GM23248 (cell line): Measurements from ENCODE around the gene PLPP7.

ENCODE experiments used
- EZH2 ChIP-seq: fragments of 200-600 bp; sonication (generic); IDR thresholded peaks from 2 replicates; pipeline ENCODE4 v1.6.1; 2018; ENCODE audit warnings: antibody characterized with exemption, mild to moderate bottlenecking; ENCODE audit not compliant: insufficient read depth, poor library complexity, severe bottlenecking
- EZH2phosphoT487 ChIP-seq: fragments of 200-600 bp; sonication (generic); IDR thresholded peaks from 2 replicates; pipeline ENCODE4 v1.6.1; 2018; ENCODE audit warnings: antibody characterized with exemption, moderate library complexity, mild to moderate bottlenecking, low read depth; ENCODE audit not compliant: insufficient read depth

DNA sequence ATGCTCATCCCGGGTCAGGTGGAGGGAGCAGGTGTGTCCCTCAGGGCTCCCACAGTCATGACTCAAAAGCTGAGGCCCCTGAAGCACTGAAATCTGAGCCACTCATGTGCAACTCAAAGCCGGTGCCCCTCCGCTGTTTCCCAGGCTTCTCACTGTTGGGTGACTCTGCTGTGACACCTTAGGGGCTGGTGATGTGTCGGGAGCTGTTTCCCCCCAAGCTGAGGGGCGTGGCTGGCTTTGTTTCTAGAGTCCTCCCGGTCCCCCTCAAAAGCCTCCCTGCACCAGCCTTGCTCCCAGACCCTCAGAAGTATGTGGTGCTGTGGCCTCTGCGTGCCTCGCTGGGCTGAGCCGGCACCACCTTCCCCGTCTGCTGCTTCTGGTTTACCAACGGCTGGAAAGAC is 39.7 kb downstream of the PLPP7 start:
- no peak for TF ChIP-seq EZH2
- no peak for TF ChIP-seq EZH2phosphoT487
